ENCODE measurements around the gene INPP5A.
"Not testable (repeated sequence)": the region's sequence is repeated elsewhere in the genome, so short reads cannot be mapped to it uniquely, and the experiment has no call there.

Gene INPP5A

GRCh38 chr10:132732518-132732917 lies 194.9 kb downstream of the INPP5A start:
- DNase-seq = no peak

- DNase-seq = no peak
Observed at GRCh38 chr10:132733926-132734325, 196.3 kb downstream of the INPP5A start.

- no peak for DNase-seq
Observed at GRCh38 chr10:132735341-132735775, 197.8 kb downstream of the INPP5A start.

- DNase-seq = no peak
Observed at GRCh38 chr10:132735923-132736391, 198.4 kb downstream of the INPP5A start.

GRCh38 chr10:132737390-132738048 lies 199.9 kb downstream of the INPP5A start:
- no peak for DNase-seq

- no peak for DNase-seq
Observed at GRCh38 chr10:132738454-132739224, 201.1 kb downstream of the INPP5A start.

- no peak for DNase-seq
Observed at GRCh38 chr10:132739225-132739613, 201.6 kb downstream of the INPP5A start.

GRCh38 chr10:132740588-132740987 lies 203.0 kb downstream of the INPP5A start:
- DNase-seq = no peak

- no peak for DNase-seq
Observed at GRCh38 chr10:132742167-132742836, 204.7 kb downstream of the INPP5A start.

- DNase-seq = no peak
Observed at GRCh38 chr10:132742837-132743194, 205.2 kb downstream of the INPP5A start.

GRCh38 chr10:132743196-132743924 lies 205.8 kb downstream of the INPP5A start:
- not testable (repeated sequence) for DNase-seq

- no peak for DNase-seq
Observed at GRCh38 chr10:132743925-132744490, 206.4 kb downstream of the INPP5A start.

- DNase-seq = no peak
Observed at GRCh38 chr10:132744839-132745238, 207.3 kb downstream of the INPP5A start.

- DNase-seq = no peak
Observed at GRCh38 chr10:132745511-132745910, 207.9 kb downstream of the INPP5A start.

GRCh38 chr10:132745971-132746370 lies 208.4 kb downstream of the INPP5A start:
- DNase-seq = no peak

GRCh38 chr10:132746386-132746785 lies 208.8 kb downstream of the INPP5A start:
- DNase-seq = no peak

- no peak for DNase-seq
Observed at GRCh38 chr10:132746801-132747625, 209.4 kb downstream of the INPP5A start.

GRCh38 chr10:132748135-132748534 lies 210.5 kb downstream of the INPP5A start:
- DNase-seq = no peak

- DNase-seq = no peak
Observed at GRCh38 chr10:132748545-132749370, 211.2 kb downstream of the INPP5A start.

GRCh38 chr10:132749371-132749795 lies 211.8 kb downstream of the INPP5A start:
- DNase-seq = no peak

GRCh38 chr10:132750936-132751335 lies 213.3 kb downstream of the INPP5A start:
- no peak for DNase-seq

Measured in NCI-H1105 treated with DMSO at 0.1 percent for 48 hours (cell line).